Liver (tissue), 9 donors: ENCODE measurements around the gene LSAMP. TPM values are rescaled to one million over a fixed set of nuclear protein-coding genes. Genes with fewer than 3 reads are reported as not detected.

Source experiments
- DNase-seq: peaks from one replicate; pipeline ENCODE4 v3.0.0-alpha.2; 2017; ENCODE audit warnings: low spot score
- H3K27ac ChIP-seq, 2 donors: one replicate each; pipeline ENCODE4 v1.7.0; 2013; ENCODE audit warnings: inconsistent platforms in 2 of 2, low read length in 2 of 2, control low read depth in 1 of 2, low read depth in 1 of 2, mild to moderate bottlenecking in 1 of 2
- H3K27me3 ChIP-seq, 4 donors: one replicate each; pipeline versions ENCODE4 v1.6.1 to v1.7.0; 2013; ENCODE audit warnings: low read length in 3 of 4, inconsistent platforms in 1 of 4, mild to moderate bottlenecking in 1 of 4, moderate library complexity in 1 of 4; ENCODE audit not compliant: control insufficient read depth in 4 of 4, insufficient read depth in 4 of 4
- H3K36me3 ChIP-seq, 4 donors: one replicate each; pipeline versions ENCODE4 v1.6.1 to v1.7.0; 2013; ENCODE audit warnings: low read length in 3 of 4, mild to moderate bottlenecking in 3 of 4, low read depth in 1 of 4, moderate library complexity in 1 of 4; ENCODE audit not compliant: control insufficient read depth in 4 of 4, insufficient read depth in 3 of 4
- H3K4me1 ChIP-seq, 4 donors: one replicate each; pipeline versions ENCODE4 v1.6.1 to v1.7.0; 2013; ENCODE audit warnings: low read length in 3 of 4, mild to moderate bottlenecking in 3 of 4, moderate library complexity in 1 of 4; ENCODE audit not compliant: control insufficient read depth in 4 of 4, insufficient read depth in 4 of 4
- H3K4me3 ChIP-seq, 3 donors: one replicate each; pipeline versions ENCODE4 v1.6.1 to v1.7.0; 2013; ENCODE audit warnings: low read length in 3 of 3, control low read depth in 1 of 3, low read depth in 1 of 3, mild to moderate bottlenecking in 1 of 3
- H3K9ac ChIP-seq, 2 donors: one replicate each; pipeline ENCODE4 v1.7.0; 2013; ENCODE audit warnings: low read length in 2 of 2, mild to moderate bottlenecking in 2 of 2, moderate library complexity in 2 of 2, control low read depth in 1 of 2, low read depth in 1 of 2
- H3K9me3 ChIP-seq, 4 donors: one replicate each; pipeline versions ENCODE4 v1.6.1 to v1.7.0; 2013; ENCODE audit warnings: low read length in 3 of 4; ENCODE audit not compliant: control insufficient read depth in 4 of 4
- EGR1 ChIP-seq, 2 donors: IDR thresholded peaks; 2 replicates each; pipeline ENCODE4 v1.6.1; 2016 to 2018; ENCODE audit warnings: antibody characterized with exemption in 2 of 2, low read depth in 2 of 2
- FOXA1 ChIP-seq: IDR thresholded peaks from 2 replicates; pipeline ENCODE4 v1.6.1; 2016; ENCODE audit warnings: antibody characterized with exemption
- FOXA2 ChIP-seq: IDR thresholded peaks from 2 replicates; pipeline ENCODE4 v1.6.1; 2016; ENCODE audit warnings: antibody characterized with exemption
- GABPA ChIP-seq, 2 donors: IDR thresholded peaks in 1 of 2; conservative IDR thresholded peaks in 1 of 2; 2 replicates each; pipeline ENCODE4 v1.6.1; 2016; ENCODE audit warnings: antibody characterized with exemption in 2 of 2, mild to moderate bottlenecking in 1 of 2, moderate library complexity in 1 of 2
- HNF4A ChIP-seq, 2 donors: conservative IDR thresholded peaks; 2 replicates each; pipeline ENCODE4 v1.6.1; 2016; ENCODE audit warnings: antibody characterized with exemption in 2 of 2, mild to moderate bottlenecking in 2 of 2
- HNF4G ChIP-seq: IDR thresholded peaks from 2 replicates; pipeline ENCODE4 v1.6.1; 2016; ENCODE audit warnings: antibody characterized with exemption
- JUND ChIP-seq, 2 donors: IDR thresholded peaks; 2 replicates each; pipeline ENCODE4 v1.6.1; 2016; ENCODE audit warnings: antibody characterized with exemption in 2 of 2
- NR2F2 ChIP-seq: IDR thresholded peaks from 2 replicates; pipeline ENCODE4 v1.6.1; 2016; ENCODE audit warnings: antibody characterized with exemption
- RAD21 ChIP-seq, 2 donors: IDR thresholded peaks; 2 replicates each; pipeline ENCODE4 v1.6.1; 2016; ENCODE audit warnings: antibody characterized with exemption in 2 of 2, mild to moderate bottlenecking in 2 of 2
- RXRA ChIP-seq, 2 donors: IDR thresholded peaks; 2 replicates each; pipeline ENCODE4 v1.6.1; 2017 to 2018; ENCODE audit warnings: antibody characterized with exemption in 2 of 2, mild to moderate bottlenecking in 1 of 2
- SP1 ChIP-seq: IDR thresholded peaks from 2 replicates; pipeline ENCODE4 v1.6.1; 2018; ENCODE audit warnings: antibody characterized with exemption, mild to moderate bottlenecking
- TAF1 ChIP-seq: conservative IDR thresholded peaks from 2 replicates; pipeline ENCODE4 v1.6.1; 2016; ENCODE audit warnings: antibody characterized with exemption, mild to moderate bottlenecking
- YY1 ChIP-seq: IDR thresholded peaks from 2 replicates; pipeline ENCODE4 v1.6.1; 2016; ENCODE audit warnings: antibody characterized with exemption, mild to moderate bottlenecking
- WGBS: extraction: QIAGEN DNeasy Blood & Tissue Kit; methylation state at CpG from one replicate; pipeline ENCODE4 v1.1.7; 2013; 5-methylcytosine and 5-hydroxymethylcytosine counted together
- polyA plus RNA-seq, 2 donors: library from polyadenylated mRNA; stranded (reverse) in 1 of 2; unstranded in 1 of 2; fragments of 200-250 nt in 1 of 2; fragments of >200 nt in 1 of 2; fragmentation: Nextera tagmentation in 1 of 2; extraction: Ambion mirVana in 1 of 2; gene quantifications; one replicate each; pipeline versions ENCODE4 v1.2.1 to v1.2.3, GENCODE V29; 2013 to 2015
- total RNA-seq, 2 donors: library from RNA; depleted of rRNA; stranded (reverse); fragments of >200 nt; gene quantifications; one replicate each; pipeline ENCODE4 v1.2.3, GENCODE V29; 2014
- TF ChIP-seq, protein P1 (sequence below): IDR thresholded peaks from 2 replicates; pipeline ENCODE4 v1.6.1; 2016; ENCODE audit warnings: antibody characterized with exemption
- TF ChIP-seq, protein P2 (sequence below): IDR thresholded peaks from 2 replicates; pipeline ENCODE4 v1.6.1; 2016; ENCODE audit warnings: antibody characterized with exemption
- TF ChIP-seq, protein P3 (sequence below): IDR thresholded peaks from 2 replicates; pipeline ENCODE4 v1.6.1; 2016; ENCODE audit warnings: antibody characterized with exemption
- TF ChIP-seq, protein P4 (sequence below): IDR thresholded peaks from 2 replicates; pipeline ENCODE4 v1.6.1; 2016; ENCODE audit warnings: antibody characterized with exemption, mild to moderate bottlenecking
- TF ChIP-seq, protein P5 (sequence below): fragments of 150-350 bp; IDR thresholded peaks from 2 replicates; pipeline ENCODE4 v1.5.1; 2017; ENCODE audit warnings: improper control_type of control experiment, low read depth, low read length; ENCODE audit not compliant: missing input control
- donor health status: healthy.
- donor health status: healthy.
- donor health status: healthy.
- donor health status: healthy.
- donor health status: healthy.

Gene LSAMP
- total and polyA plus RNA-seq, 4 donors: 0.01 to 0.17 (median 0.06) TPM

DNA sequence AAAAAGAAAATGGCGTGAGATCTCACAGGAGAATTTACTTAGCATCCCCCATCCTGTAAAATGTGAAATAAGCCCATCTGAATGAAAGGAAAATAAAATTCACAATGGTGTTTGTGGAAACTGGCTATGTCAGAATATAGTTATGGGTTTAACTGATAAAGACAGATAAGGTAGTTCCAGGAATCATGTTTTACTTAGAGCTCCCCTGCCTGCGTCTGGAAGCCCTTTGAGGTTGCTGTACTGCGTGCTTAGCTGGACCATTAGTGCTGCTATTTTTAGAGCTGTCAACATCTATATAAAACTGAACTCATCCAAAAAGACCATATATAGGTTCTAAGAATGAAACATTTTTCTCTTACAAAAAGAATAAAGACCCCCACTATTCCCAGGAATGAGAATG lies 130.8 kb downstream of the LSAMP start:
- no peaks in the 10 kb centered on the region for H3K9me3 ChIP-seq
- TF ChIP-seq JUND (IDR thresholded peaks at IDR 0.05) (no peak), FOXA2 (no peak), YY1 (no peak), TAF1 (no peak), HNF4A (conservative IDR thresholded peaks at IDR 0.05) (no peak), GABPA (IDR thresholded peaks at IDR 0.05 in 1 of 2, conservative IDR thresholded peaks at IDR 0.05 in 1 of 2) (no peak), SP1 (no peak), RXRA (IDR thresholded peaks at IDR 0.05) (no peak), EGR1 (IDR thresholded peaks at IDR 0.05; ENCODE audit: low read depth in 2 of 2) (no peak), FOXA1 (no peak), RAD21 (IDR thresholded peaks at IDR 0.05) (no peak), NR2F2 (no peak), HNF4G (no peak)
- TF ChIP-seq, protein P1, sequence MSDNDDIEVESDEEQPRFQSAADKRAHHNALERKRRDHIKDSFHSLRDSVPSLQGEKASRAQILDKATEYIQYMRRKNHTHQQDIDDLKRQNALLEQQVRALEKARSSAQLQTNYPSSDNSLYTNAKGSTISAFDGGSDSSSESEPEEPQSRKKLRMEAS: no peak
- TF ChIP-seq, protein P2, sequence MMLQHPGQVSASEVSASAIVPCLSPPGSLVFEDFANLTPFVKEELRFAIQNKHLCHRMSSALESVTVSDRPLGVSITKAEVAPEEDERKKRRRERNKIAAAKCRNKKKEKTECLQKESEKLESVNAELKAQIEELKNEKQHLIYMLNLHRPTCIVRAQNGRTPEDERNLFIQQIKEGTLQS: no peak
- TF ChIP-seq, protein P3, sequence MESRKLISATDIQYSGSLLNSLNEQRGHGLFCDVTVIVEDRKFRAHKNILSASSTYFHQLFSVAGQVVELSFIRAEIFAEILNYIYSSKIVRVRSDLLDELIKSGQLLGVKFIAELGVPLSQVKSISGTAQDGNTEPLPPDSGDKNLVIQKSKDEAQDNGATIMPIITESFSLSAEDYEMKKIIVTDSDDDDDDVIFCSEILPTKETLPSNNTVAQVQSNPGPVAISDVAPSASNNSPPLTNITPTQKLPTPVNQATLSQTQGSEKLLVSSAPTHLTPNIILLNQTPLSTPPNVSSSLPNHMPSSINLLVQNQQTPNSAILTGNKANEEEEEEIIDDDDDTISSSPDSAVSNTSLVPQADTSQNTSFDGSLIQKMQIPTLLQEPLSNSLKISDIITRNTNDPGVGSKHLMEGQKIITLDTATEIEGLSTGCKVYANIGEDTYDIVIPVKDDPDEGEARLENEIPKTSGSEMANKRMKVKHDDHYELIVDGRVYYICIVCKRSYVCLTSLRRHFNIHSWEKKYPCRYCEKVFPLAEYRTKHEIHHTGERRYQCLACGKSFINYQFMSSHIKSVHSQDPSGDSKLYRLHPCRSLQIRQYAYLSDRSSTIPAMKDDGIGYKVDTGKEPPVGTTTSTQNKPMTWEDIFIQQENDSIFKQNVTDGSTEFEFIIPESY: no peak
- TF ChIP-seq, protein P4, sequence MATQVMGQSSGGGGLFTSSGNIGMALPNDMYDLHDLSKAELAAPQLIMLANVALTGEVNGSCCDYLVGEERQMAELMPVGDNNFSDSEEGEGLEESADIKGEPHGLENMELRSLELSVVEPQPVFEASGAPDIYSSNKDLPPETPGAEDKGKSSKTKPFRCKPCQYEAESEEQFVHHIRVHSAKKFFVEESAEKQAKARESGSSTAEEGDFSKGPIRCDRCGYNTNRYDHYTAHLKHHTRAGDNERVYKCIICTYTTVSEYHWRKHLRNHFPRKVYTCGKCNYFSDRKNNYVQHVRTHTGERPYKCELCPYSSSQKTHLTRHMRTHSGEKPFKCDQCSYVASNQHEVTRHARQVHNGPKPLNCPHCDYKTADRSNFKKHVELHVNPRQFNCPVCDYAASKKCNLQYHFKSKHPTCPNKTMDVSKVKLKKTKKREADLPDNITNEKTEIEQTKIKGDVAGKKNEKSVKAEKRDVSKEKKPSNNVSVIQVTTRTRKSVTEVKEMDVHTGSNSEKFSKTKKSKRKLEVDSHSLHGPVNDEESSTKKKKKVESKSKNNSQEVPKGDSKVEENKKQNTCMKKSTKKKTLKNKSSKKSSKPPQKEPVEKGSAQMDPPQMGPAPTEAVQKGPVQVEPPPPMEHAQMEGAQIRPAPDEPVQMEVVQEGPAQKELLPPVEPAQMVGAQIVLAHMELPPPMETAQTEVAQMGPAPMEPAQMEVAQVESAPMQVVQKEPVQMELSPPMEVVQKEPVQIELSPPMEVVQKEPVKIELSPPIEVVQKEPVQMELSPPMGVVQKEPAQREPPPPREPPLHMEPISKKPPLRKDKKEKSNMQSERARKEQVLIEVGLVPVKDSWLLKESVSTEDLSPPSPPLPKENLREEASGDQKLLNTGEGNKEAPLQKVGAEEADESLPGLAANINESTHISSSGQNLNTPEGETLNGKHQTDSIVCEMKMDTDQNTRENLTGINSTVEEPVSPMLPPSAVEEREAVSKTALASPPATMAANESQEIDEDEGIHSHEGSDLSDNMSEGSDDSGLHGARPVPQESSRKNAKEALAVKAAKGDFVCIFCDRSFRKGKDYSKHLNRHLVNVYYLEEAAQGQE: no peak
- TF ChIP-seq, protein P5, sequence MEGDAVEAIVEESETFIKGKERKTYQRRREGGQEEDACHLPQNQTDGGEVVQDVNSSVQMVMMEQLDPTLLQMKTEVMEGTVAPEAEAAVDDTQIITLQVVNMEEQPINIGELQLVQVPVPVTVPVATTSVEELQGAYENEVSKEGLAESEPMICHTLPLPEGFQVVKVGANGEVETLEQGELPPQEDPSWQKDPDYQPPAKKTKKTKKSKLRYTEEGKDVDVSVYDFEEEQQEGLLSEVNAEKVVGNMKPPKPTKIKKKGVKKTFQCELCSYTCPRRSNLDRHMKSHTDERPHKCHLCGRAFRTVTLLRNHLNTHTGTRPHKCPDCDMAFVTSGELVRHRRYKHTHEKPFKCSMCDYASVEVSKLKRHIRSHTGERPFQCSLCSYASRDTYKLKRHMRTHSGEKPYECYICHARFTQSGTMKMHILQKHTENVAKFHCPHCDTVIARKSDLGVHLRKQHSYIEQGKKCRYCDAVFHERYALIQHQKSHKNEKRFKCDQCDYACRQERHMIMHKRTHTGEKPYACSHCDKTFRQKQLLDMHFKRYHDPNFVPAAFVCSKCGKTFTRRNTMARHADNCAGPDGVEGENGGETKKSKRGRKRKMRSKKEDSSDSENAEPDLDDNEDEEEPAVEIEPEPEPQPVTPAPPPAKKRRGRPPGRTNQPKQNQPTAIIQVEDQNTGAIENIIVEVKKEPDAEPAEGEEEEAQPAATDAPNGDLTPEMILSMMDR: no peak
- H3K9ac ChIP-seq: no peak overlapping the region
- H3K27ac ChIP-seq: no peak overlapping the region
- 65% methylated on average over 3 of the region's 3 CpGs for WGBS
- DNase-seq: no peak
- no peaks in the 10 kb centered on the region for H3K27me3 ChIP-seq
- H3K4me3 ChIP-seq: no peak overlapping the region
- no peaks in the 10 kb centered on the region for H3K4me1 ChIP-seq
- H3K36me3 ChIP-seq: no peaks in the 10 kb centered on the region
